ENCODE data around the gene PCDHGA4. TPM values are rescaled to one million over a fixed set of nuclear protein-coding genes. Genes with fewer than 3 reads are reported as not detected.

Gene PCDHGA4
- total RNA-seq, 1 donor = 6.9 TPM

- TF ChIP-seq CTCF (IDR thresholded peaks at IDR 0.05; ENCODE audit: extremely low read depth, low read depth, low read length) = no peak
- no peak overlapping the region for H3K4me2 ChIP-seq (ENCODE audit: insufficient read depth, low read length)
- peaks cover 30% of the 10 kb centered on the region for H3K9me3 ChIP-seq (ENCODE audit: low read depth, low read length)
- no peaks in the 10 kb centered on the region for H3K79me2 ChIP-seq (ENCODE audit: insufficient read depth, low read length)
- H4K20me1 ChIP-seq (ENCODE audit: insufficient read depth, low read length) = no peaks in the 10 kb centered on the region
- no peak overlapping the region for H3K4me3 ChIP-seq (ENCODE audit: insufficient read depth, low read length)
- H3K27ac ChIP-seq (ENCODE audit: low read depth, low read length) = no peak overlapping the region
- no peak overlapping the region for H2AFZ ChIP-seq (ENCODE audit: low read length)
- H3K4me1 ChIP-seq (ENCODE audit: insufficient read depth, low read length) = no peaks in the 10 kb centered on the region
- H3K27me3 ChIP-seq (ENCODE audit: insufficient read depth, low read length) = peaks cover 56% of the 10 kb centered on the region
- H3K36me3 ChIP-seq (ENCODE audit: insufficient read depth, low read length) = no peaks in the 10 kb centered on the region
- DNase-seq (ENCODE audit: insufficient read length, low spot score, missing footprints) = no peak
Measured at GRCh38 chr5:141366016-141366896, 11.4 kb downstream of the PCDHGA4 start.

- peak; percentile 87 for DNase-seq (ENCODE audit: insufficient read length, low spot score, missing footprints)
- H2AFZ ChIP-seq (ENCODE audit: low read length) = peak within 1 kb of the TSS; percentile 70
Measured at GRCh38 chr5:141369994-141370848, 15.4 kb downstream of the PCDHGA4 start, which contains the start of gene PCDHGB3. PCDHGB3 (plus strand) TSS chr5:141370242; CDS start chr5:141370395, 153 bp downstream.

GRCh38 chr5:141371572-141372475 lies 17.0 kb downstream of the PCDHGA4 start:
- no peaks in the 10 kb centered on the region for H3K4me1 ChIP-seq (ENCODE audit: insufficient read depth, low read length)
- no peak overlapping the region for H3K27ac ChIP-seq (ENCODE audit: low read depth, low read length)
- no peak overlapping the region for H2AFZ ChIP-seq (ENCODE audit: low read length)
- no peaks in the 10 kb centered on the region for H3K36me3 ChIP-seq (ENCODE audit: insufficient read depth, low read length)
- no peak overlapping the region for H3K4me3 ChIP-seq (ENCODE audit: insufficient read depth, low read length)
- no peaks in the 10 kb centered on the region for H4K20me1 ChIP-seq (ENCODE audit: insufficient read depth, low read length)
- no peak for TF ChIP-seq CTCF (IDR thresholded peaks at IDR 0.05; ENCODE audit: extremely low read depth, low read depth, low read length)
- H3K4me2 ChIP-seq (ENCODE audit: insufficient read depth, low read length) = no peak overlapping the region
- DNase-seq (ENCODE audit: insufficient read length, low spot score, missing footprints) = no peak
- no peaks in the 10 kb centered on the region for H3K79me2 ChIP-seq (ENCODE audit: insufficient read depth, low read length)
- H3K27me3 ChIP-seq (ENCODE audit: insufficient read depth, low read length) = peaks cover 25% of the 10 kb centered on the region
- H3K9me3 ChIP-seq (ENCODE audit: low read depth, low read length) = peaks cover 8% of the 10 kb centered on the region

More at GRCh38 chr5:141369994-141370848, 15.4 kb downstream of the PCDHGA4 start, which contains the start of gene PCDHGB3:
- no peaks in the 10 kb centered on the region for H3K4me1 ChIP-seq (ENCODE audit: insufficient read depth, low read length)
- no peaks in the 10 kb centered on the region for H3K36me3 ChIP-seq (ENCODE audit: insufficient read depth, low read length)
- no peaks in the 10 kb centered on the region for H4K20me1 ChIP-seq (ENCODE audit: insufficient read depth, low read length)
- peak within 1 kb of the TSS; percentile 78 for H3K4me2 ChIP-seq (ENCODE audit: insufficient read depth, low read length)
- TF ChIP-seq CTCF (IDR thresholded peaks at IDR 0.05; ENCODE audit: extremely low read depth, low read depth, low read length) = peak; percentile 60
- H3K27me3 ChIP-seq (ENCODE audit: insufficient read depth, low read length) = peaks cover 41% of the 10 kb centered on the region
- H3K27ac ChIP-seq (ENCODE audit: low read depth, low read length) = no peak within 1 kb of the TSS
- peaks cover 17% of the 10 kb centered on the region for H3K9me3 ChIP-seq (ENCODE audit: low read depth, low read length)
- H3K79me2 ChIP-seq (ENCODE audit: insufficient read depth, low read length) = no peaks in the 10 kb centered on the region
- H3K4me3 ChIP-seq (ENCODE audit: insufficient read depth, low read length) = peak within 1 kb of the TSS; percentile 67

Data from osteoblast (primary cell).